Adipose tissue (tissue), 3 donors: ENCODE results near the gene CAMK2A. TPM values are rescaled to one million over a fixed set of nuclear protein-coding genes. Genes with fewer than 3 reads are reported as not detected.
"Not testable (repeated sequence)": the region's sequence is repeated elsewhere in the genome, so short reads cannot be mapped to it uniquely, and the experiment has no call there.

Experiments used
- H3K27ac ChIP-seq: one replicate; pipeline ENCODE4 v1.5.1; 2013; ENCODE audit warnings: low read depth, low read length
- WGBS, 3 donors: extraction: QIAGEN DNeasy Blood & Tissue Kit; methylation state at CpG; one replicate each; pipeline ENCODE4 v1.1.7; 2013; 5-methylcytosine and 5-hydroxymethylcytosine counted together
- polyA plus RNA-seq, 3 donors: library from polyadenylated mRNA; stranded (reverse); fragments of 200-250 nt; gene quantifications; one replicate each; pipeline ENCODE4 v1.2.3, GENCODE V29; 2013
- donor health status: healthy with polysubstance abuse.
- donor health status: Bipolar disorder and iron deficiency.
- donor health status: healthy.

Gene CAMK2A
- polyA plus RNA-seq, 3 donors: 0.06 to 0.07 TPM; not detected in 1

- H3K27ac ChIP-seq: not testable (repeated sequence)
- 89 to 96% (median 96%) methylated on average over 5 of the region's 5 CpGs for WGBS, 3 donors
These were observed 55.9 kb downstream of the CAMK2A start for GRCh38 chr5:150233706-150234105.

DNA sequence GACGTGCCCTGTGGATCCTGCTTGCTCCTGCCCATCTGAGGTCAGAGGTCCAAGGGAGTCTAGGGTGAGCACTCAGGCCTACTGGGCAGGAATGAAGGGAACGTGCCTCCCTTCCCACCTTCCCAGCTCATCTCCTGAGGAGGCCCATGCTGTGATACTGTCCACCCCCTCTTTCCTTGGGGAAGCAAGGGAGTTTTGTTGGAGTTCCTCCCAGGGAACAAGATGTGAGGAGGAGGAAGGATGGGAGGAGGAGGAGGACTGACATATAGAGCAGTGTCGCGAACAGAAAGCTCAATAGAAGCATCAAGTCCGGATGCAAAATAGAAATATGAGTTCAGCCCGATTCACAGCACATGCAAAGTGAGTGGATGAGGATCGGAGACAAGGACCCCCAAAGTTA lies 58.7 kb downstream of the CAMK2A start:
- 79 to 90% (median 87%) methylated on average over 7 of the region's 7 CpGs for WGBS, 3 donors

GRCh38 chr5:150229571-150229970 lies 60.0 kb downstream of the CAMK2A start:
- H3K27ac ChIP-seq: no peak overlapping the region
- 77 to 95% (median 78%) methylated on average over 3 of the region's 3 CpGs for WGBS, 3 donors

More for the DNA sequence above, 58.7 kb downstream of the CAMK2A start:
- no peak overlapping the region for H3K27ac ChIP-seq

- no peak overlapping the region for H3K27ac ChIP-seq
- WGBS, 3 donors: 79 to 84% (median 81%) methylated on average over 11 of the region's 11 CpGs
These were observed 61.8 kb downstream of the CAMK2A start for GRCh38 chr5:150227606-150228273.

- WGBS, 3 donors: 93 to 98% (median 93%) methylated on average over 5 of the region's 5 CpGs
- H3K27ac ChIP-seq: no peak overlapping the region
These were observed 62.5 kb downstream of the CAMK2A start for GRCh38 chr5:150227036-150227435.

DNA sequence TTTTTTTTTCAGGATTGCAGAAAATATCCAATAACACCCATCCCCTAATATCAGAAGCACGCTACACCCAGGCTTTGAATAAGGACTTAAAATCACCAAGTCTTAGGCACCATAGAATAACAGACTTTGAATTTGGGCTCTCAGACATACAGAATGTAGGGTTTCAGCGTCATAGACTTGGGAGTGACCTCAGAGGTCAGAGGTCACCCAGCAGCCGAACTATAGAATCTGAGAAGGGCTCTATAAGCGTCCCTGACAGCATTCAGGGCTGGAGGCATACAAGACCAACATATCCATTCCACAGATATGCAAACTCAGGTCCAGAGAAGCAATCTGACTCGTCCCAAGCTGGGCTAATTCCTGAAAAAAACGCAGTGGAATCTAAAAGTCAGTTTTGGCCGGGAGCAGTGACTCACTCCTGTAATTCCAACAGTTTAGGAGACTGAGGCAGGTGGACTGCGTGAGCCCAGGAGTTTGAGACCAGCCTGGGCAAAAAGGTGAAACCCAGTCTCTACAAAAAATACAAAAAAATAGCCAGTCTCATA lies 65.0 kb downstream of the CAMK2A start:
- H3K27ac ChIP-seq: no peak overlapping the region
- WGBS, 3 donors: 70 to 75% (median 72%) methylated on average over 8 of the region's 8 CpGs

GRCh38 chr5:150223474-150223873 lies 66.1 kb downstream of the CAMK2A start:
- H3K27ac ChIP-seq: no peak overlapping the region
- WGBS, 3 donors: 83 to 91% (median 91%) methylated on average over 7 of the region's 7 CpGs

DNA sequence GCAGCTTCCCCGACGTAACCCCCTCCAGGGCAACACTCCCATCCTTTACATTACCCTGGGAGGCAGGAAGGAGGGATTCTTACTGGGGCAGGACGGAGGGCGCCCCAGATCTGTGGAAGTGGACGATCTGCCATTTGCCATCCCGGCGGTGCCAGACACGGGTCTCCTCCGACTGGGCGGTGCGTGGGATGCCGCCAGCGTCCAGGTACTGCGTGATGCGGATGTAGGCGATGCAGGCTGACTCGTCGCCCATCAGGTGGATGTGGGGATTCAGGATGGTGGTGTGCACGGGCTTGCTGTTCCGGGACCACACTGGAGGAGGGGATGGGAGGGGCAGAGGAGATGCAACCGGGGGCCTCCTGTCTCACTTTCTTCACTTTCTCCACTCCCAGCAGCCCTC lies 66.7 kb downstream of the CAMK2A start:
- WGBS, 3 donors: 87 to 95% (median 91%) methylated on average over 21 of the region's 21 CpGs
- no peak overlapping the region for H3K27ac ChIP-seq

GRCh38 chr5:150221471-150221870 lies 68.1 kb downstream of the CAMK2A start:
- 83 to 92% (median 87%) methylated on average over 5 of the region's 5 CpGs for WGBS, 3 donors
- H3K27ac ChIP-seq: no peak overlapping the region

DNA sequence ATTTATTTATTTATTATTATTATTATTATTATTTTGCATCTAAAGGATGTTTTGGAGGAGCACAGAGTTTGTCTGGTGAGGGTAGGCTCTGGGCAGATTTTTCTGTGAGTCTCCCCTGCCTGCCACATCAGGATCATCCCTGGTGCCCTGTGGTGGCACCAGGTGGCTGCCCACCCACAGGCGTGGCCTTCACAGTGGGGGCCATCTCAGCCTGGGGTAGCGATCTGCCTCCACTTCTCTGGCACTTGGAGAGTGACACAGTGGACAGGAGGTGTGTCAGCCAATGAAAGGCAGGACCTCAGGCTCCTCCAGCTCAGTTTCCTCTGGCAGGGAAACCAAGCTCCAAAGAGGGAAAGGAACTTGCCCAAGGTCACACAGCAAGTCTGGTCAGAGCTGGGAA lies 69.7 kb downstream of the CAMK2A start:
- 72 to 94% (median 83%) methylated on average over 2 of the region's 2 CpGs for WGBS, 3 donors

DNA sequence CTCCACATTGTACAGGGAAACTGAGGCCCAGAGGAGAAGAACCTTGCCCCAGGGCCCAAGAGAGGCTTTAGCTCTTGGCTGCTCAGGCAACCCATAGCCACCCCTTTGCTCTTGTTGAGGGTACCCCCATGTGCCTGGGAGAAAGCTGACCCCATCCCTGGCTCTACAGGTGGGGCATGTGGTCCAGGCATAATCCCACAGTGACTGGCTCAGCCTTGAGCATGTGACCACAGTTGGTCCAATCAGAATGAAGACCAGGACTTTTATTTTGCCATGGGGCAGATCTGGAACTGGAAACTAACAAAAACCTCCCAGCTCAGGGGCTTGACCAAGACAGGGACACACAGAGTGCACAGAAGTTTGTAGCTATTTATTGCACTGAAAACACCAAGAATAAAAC lies 70.4 kb downstream of the CAMK2A start:
- H3K27ac ChIP-seq: no peak overlapping the region

More for the DNA sequence above, 69.7 kb downstream of the CAMK2A start:
- no peak overlapping the region for H3K27ac ChIP-seq

- no peak overlapping the region for H3K27ac ChIP-seq
- WGBS, 3 donors: 70 to 78% (median 74%) methylated on average over 5 of the region's 5 CpGs
These were observed 70.9 kb downstream of the CAMK2A start for GRCh38 chr5:150218693-150219035.

DNA sequence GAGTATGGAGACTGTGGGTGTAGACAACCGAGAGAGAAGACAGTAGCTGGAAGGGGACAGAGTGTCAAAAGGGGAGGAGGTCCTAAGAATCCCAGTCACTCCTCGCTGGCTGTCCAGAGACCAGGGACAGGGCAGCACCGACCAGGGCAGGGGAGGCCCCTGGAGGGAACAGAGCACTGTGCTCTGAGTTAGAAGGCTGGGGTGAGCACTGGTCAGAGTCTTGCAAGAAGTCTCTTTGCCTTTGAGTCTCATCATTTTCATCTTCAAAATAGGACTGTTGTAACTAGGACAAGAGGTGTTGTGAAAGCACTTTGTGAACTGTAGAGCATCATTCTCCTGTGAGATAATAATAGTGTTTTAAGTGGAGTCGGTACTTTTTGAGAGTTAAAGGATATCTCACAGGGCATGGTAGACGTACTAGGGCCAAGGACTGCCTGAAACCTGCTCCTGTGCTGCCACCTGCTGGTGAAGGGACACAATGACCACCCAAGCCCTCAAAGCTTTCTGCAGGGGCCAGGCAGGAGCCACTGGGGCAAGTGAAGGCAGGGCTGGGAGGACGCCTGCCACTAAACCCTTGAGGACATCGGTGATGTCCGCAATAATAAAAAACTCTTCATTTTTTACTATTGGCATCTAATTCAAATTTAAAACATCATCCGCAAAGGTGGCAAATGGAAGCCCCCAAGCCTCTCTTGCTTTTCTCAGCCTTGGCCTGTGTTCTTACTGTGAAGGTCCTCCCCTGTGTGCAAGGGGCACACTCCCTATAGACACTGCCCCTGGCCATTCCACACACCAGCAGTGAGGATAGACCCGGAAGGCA lies 71.5 kb downstream of the CAMK2A start:
- no peak overlapping the region for H3K27ac ChIP-seq
- WGBS, 3 donors: 34 to 35% (median 34%) methylated on average over 10 of the region's 10 CpGs

GRCh38 chr5:150217038-150217437 lies 72.5 kb downstream of the CAMK2A start:
- no peak overlapping the region for H3K27ac ChIP-seq
- WGBS, 3 donors: 44 to 85% (median 70%) methylated on average over 1 to 2 of the region's 2 CpGs

- no peak overlapping the region for H3K27ac ChIP-seq
These were observed 73.3 kb downstream of the CAMK2A start for GRCh38 chr5:150215979-150216944.

DNA sequence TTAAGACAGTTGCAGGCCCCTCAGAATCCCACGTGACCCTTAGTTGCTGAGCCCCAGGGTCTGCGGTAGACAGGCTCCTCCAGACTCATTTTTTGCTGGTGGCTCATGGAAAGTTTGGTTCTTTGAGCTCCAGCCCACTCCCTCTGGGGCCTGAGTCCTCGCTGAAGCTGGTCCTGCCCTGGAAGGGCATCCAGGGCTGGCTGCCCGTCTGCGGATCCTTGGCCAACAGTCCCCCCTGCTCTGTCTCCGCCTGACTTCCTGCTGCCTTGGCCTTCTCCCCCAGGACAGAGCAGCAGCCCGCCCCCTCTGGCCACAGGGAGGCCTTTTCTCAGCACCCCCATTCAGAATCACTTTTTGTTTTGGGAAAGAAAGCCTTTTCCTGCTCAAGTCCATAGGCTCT lies 75.3 kb downstream of the CAMK2A start:
- whole genome bisulfite sequencing, 3 donors: 42 to 74% (median 60%) methylated on average over 7 of the region's 7 CpGs
- no peak overlapping the region for H3K27ac ChIP-seq

More at GRCh38 chr5:150215979-150216944, 73.3 kb downstream of the CAMK2A start:
- 71 to 81% (median 78%) methylated on average over 9 to 10 of the region's 10 CpGs for WGBS, 3 donors

GRCh38 chr5:150213530-150213929 lies 76.0 kb downstream of the CAMK2A start:
- 77 to 88% (median 79%) methylated on average over 6 of the region's 6 CpGs for WGBS, 3 donors
- H3K27ac ChIP-seq: no peak overlapping the region

- WGBS, 3 donors: 67 to 90% (median 84%) methylated on average over 15 of the region's 15 CpGs
- H3K27ac ChIP-seq: no peak overlapping the region
These were observed 78.2 kb downstream of the CAMK2A start for GRCh38 chr5:150211156-150212030.
